ENCODE results near the gene ZNF688.
"Not testable (repeated sequence)": the region's sequence is repeated elsewhere in the genome, so short reads cannot be mapped to it uniquely, and the experiment has no call there.

The ZNF688 gene

GRCh38 chr16:30571445-30572322 lies at the start of gene ZNF688:
TSS of gene ZNF688 (minus strand) at chr16:30571714. CDS start at chr16:30571629, 85 bp downstream.
- in situ Hi-C loops (cut with MboI; ENCODE audit: low sequenced_read_pairs): no loop called here

GRCh38 chr16:30620169-30620568 lies 48.7 kb upstream of the ZNF688 start:
- in situ Hi-C loops (cut with MboI; ENCODE audit: low sequenced_read_pairs): no loop called here

GRCh38 chr16:30619638-30620037 lies 48.1 kb upstream of the ZNF688 start:
- in situ Hi-C loops (cut with MboI; ENCODE audit: low sequenced_read_pairs): no loop called here

GRCh38 chr16:30619202-30619601 lies 47.7 kb upstream of the ZNF688 start:
- in situ Hi-C loops (cut with MboI; ENCODE audit: low sequenced_read_pairs): no loop called here

GRCh38 chr16:30615358-30616091 lies 44.0 kb upstream of the ZNF688 start:
- in situ Hi-C loops (cut with MboI; ENCODE audit: low sequenced_read_pairs): no loop called here

GRCh38 chr16:30609926-30610839 lies 38.7 kb upstream of the ZNF688 start, which contains the start of gene ZNF689:
TSS of gene ZNF689 (minus strand) at chr16:30610389. CDS start at chr16:30610041, 348 bp downstream.
- in situ Hi-C loops (cut with MboI; ENCODE audit: low sequenced_read_pairs): loop anchor here (10.0 kb wide), 1 partner anchor 175 kb away; the partner anchor contains the start of gene DCTPP1

- in situ Hi-C loops (cut with MboI; ENCODE audit: low sequenced_read_pairs): loop anchor here (10.0 kb wide), 1 partner anchor 174 kb away; the partner anchor contains the start of gene DCTPP1
Measured at GRCh38 chr16:30609002-30609925, 37.8 kb upstream of the ZNF688 start.

- in situ Hi-C loops (cut with MboI; ENCODE audit: low sequenced_read_pairs): loop anchor here (10.0 kb wide), 1 partner anchor 171 kb away; the partner anchor contains the start of gene DCTPP1
Measured at GRCh38 chr16:30606004-30606403, 34.5 kb upstream of the ZNF688 start.

GRCh38 chr16:30605158-30605557 lies 33.6 kb upstream of the ZNF688 start:
- in situ Hi-C loops (cut with MboI; ENCODE audit: low sequenced_read_pairs): loop anchor here (10.0 kb wide), 1 partner anchor 170 kb away; the partner anchor contains the start of gene DCTPP1

GRCh38 chr16:30604316-30604947 lies 32.9 kb upstream of the ZNF688 start:
- in situ Hi-C loops (cut with MboI; ENCODE audit: low sequenced_read_pairs): loop anchor here (10.0 kb wide), 1 partner anchor 170 kb away; the partner anchor contains the start of gene DCTPP1

GRCh38 chr16:30603945-30604315 lies 32.4 kb upstream of the ZNF688 start:
- in situ Hi-C loops (cut with MboI; ENCODE audit: low sequenced_read_pairs): loop anchor here (10.0 kb wide), 1 partner anchor 169 kb away; the partner anchor contains the start of gene DCTPP1

- in situ Hi-C loops (cut with MboI; ENCODE audit: low sequenced_read_pairs): loop anchor here (10.0 kb wide), 1 partner anchor 168 kb away; the partner anchor contains the start of gene DCTPP1
Measured at GRCh38 chr16:30602616-30603277, 31.2 kb upstream of the ZNF688 start.

GRCh38 chr16:30601966-30602365 lies 30.5 kb upstream of the ZNF688 start:
- in situ Hi-C loops (cut with MboI; ENCODE audit: low sequenced_read_pairs): loop anchor here (10.0 kb wide), 1 partner anchor 167 kb away; the partner anchor contains the start of gene DCTPP1

- in situ Hi-C loops (cut with MboI; ENCODE audit: low sequenced_read_pairs): loop anchor here (10.0 kb wide), 1 partner anchor 166 kb away; the partner anchor contains the start of gene DCTPP1
Measured at GRCh38 chr16:30600929-30601328, 29.4 kb upstream of the ZNF688 start.

- in situ Hi-C loops (cut with MboI; ENCODE audit: low sequenced_read_pairs): loop anchor here (10.0 kb wide), 1 partner anchor 165 kb away; the partner anchor contains the start of gene DCTPP1
Measured at GRCh38 chr16:30600215-30600614, 28.7 kb upstream of the ZNF688 start.

GRCh38 chr16:30592871-30593270 lies 21.4 kb upstream of the ZNF688 start:
- in situ Hi-C loops (cut with MboI; ENCODE audit: low sequenced_read_pairs): no loop called here

- in situ Hi-C loops (cut with MboI; ENCODE audit: low sequenced_read_pairs): not testable (repeated sequence)
Measured at GRCh38 chr16:30590869-30591268, 19.4 kb upstream of the ZNF688 start.

- in situ Hi-C loops (cut with MboI; ENCODE audit: low sequenced_read_pairs): not testable (repeated sequence)
Measured at GRCh38 chr16:30589582-30589981, 18.1 kb upstream of the ZNF688 start.
